Glutamatergic neuron (in vitro differentiated cells): Measurements from ENCODE around the gene ACIN1. TPM values are rescaled to one million over a fixed set of nuclear protein-coding genes. Genes with fewer than 3 reads are reported as not detected.

Experiments
- DNase-seq: peaks from one replicate; pipeline ENCODE4 v3.0.0; 2022
- H3K27ac Mint-ChIP-seq: one replicate; pipeline ENCODE4 v1.8.0; 2020; ENCODE audit warnings: mild to moderate bottlenecking, mixed read lengths, inconsistent platforms; ENCODE audit not compliant: unreplicated experiment
- H3K27me3 Mint-ChIP-seq: one replicate; pipeline ENCODE4 v1.8.0; 2020; ENCODE audit warnings: mild to moderate bottlenecking, moderate library complexity, mixed read lengths, inconsistent platforms; ENCODE audit not compliant: unreplicated experiment
- H3K36me3 Mint-ChIP-seq: one replicate; pipeline ENCODE4 v1.8.0; 2020; ENCODE audit warnings: mild to moderate bottlenecking, mixed read lengths, inconsistent platforms; ENCODE audit not compliant: unreplicated experiment
- H3K4me1 Mint-ChIP-seq: one replicate; pipeline ENCODE4 v1.8.0; 2020; ENCODE audit warnings: mild to moderate bottlenecking, low read depth, mixed read lengths, inconsistent platforms; ENCODE audit not compliant: unreplicated experiment
- H3K4me3 Mint-ChIP-seq: one replicate; pipeline ENCODE4 v1.8.0; 2020; ENCODE audit warnings: mild to moderate bottlenecking, mixed read lengths, inconsistent platforms; ENCODE audit not compliant: unreplicated experiment
- H3K9me3 Mint-ChIP-seq: one replicate; pipeline ENCODE4 v1.8.0; 2020; ENCODE audit warnings: mild to moderate bottlenecking, moderate library complexity, mixed read lengths, inconsistent platforms; ENCODE audit not compliant: unreplicated experiment
- CTCF ChIP-seq: fragments of 200-600 bp; sonication (generic); IDR thresholded peaks from one replicate; pipeline ENCODE4 v1.5.0; 2021; ENCODE audit not compliant: partially characterized antibody, unreplicated experiment
- total RNA-seq: library from RNA; stranded (reverse); fragmentation: NEBNext Ultra II Directional; extraction: Animal tissue kit (Norgen Biotek cat#: 25700); gene quantifications from one replicate; pipeline ENCODE4 v1.2.1, GENCODE V29; 2021; ENCODE audit not compliant: unreplicated experiment

ACIN1 gene
- total RNA-seq, 1 donor from 2014 or later = 341 TPM

DNA sequence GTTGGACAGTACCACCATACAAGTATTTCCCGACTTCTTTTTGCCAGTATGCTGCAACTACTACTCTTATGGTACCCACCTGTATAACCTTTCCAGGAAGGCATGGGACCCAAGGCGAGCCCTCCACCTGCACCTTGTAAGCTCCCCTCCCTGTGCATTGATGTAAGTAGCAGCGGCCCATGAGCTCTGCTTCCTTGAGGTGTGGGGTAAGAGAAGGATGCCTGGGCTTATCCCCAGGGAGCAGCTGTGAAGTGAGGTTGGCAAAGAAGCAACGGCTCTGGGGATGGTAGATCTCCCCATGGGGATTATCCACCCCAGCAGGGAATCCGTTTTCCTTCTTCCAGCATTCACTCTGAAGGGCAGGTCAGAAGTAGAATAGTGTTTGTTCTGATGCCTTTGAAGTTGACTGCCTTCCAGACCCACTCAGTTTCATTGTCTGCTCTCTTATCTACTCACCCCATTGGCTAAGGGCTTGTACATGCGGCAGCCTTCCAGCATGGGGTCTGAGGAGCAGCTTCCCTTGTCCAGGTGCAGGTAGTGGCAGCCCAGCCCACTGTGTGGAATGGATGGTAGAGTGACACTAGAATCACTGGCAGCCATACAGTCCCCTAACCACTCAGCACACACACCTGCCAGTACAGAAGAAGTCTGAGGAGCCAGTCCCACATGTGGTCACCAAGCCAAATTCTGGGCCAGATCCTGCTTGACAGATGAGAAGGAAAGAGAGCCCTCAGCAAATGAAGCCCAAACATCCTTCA, 6.5 kb upstream of the ACIN1 start:
- peaks cover 4% of the 10 kb centered on the region for H3K9me3 Mint-ChIP-seq
- H3K4me1 Mint-ChIP-seq = no peaks in the 10 kb centered on the region
- peaks cover 6% of the 10 kb centered on the region for H3K36me3 Mint-ChIP-seq
- H3K27me3 Mint-ChIP-seq = peaks cover 6% of the 10 kb centered on the region
- H3K4me3 Mint-ChIP-seq = no peak overlapping the region
- no peak for DNase-seq
- H3K27ac Mint-ChIP-seq = no peak overlapping the region
- no peak for TF ChIP-seq CTCF

- H3K27me3 Mint-ChIP-seq = peaks cover 6% of the 10 kb centered on the region
- no peak overlapping the region for H3K27ac Mint-ChIP-seq
- no peaks in the 10 kb centered on the region for H3K36me3 Mint-ChIP-seq
- peaks cover 4% of the 10 kb centered on the region for H3K9me3 Mint-ChIP-seq
- no peak for DNase-seq
- no peaks in the 10 kb centered on the region for H3K4me1 Mint-ChIP-seq
- TF ChIP-seq CTCF = peak; percentile 16
- H3K4me3 Mint-ChIP-seq = no peak overlapping the region
Observed at GRCh38 chr14:23099212-23099861, 4.4 kb upstream of the ACIN1 start.

GRCh38 chr14:23097786-23098185, 2.9 kb upstream of the ACIN1 start:
- Mint-ChIP-seq H3K9me3 (peaks cover 1% of the 10 kb centered on the region), H3K36me3 (no peaks in the 10 kb centered on the region), H3K4me3 (no peak overlapping the region), H3K27ac (no peak overlapping the region), H3K27me3 (peaks cover 4% of the 10 kb centered on the region), H3K4me1 (peaks cover 4% of the 10 kb centered on the region)
- no peak for TF ChIP-seq CTCF
- no peak for DNase-seq

DNA sequence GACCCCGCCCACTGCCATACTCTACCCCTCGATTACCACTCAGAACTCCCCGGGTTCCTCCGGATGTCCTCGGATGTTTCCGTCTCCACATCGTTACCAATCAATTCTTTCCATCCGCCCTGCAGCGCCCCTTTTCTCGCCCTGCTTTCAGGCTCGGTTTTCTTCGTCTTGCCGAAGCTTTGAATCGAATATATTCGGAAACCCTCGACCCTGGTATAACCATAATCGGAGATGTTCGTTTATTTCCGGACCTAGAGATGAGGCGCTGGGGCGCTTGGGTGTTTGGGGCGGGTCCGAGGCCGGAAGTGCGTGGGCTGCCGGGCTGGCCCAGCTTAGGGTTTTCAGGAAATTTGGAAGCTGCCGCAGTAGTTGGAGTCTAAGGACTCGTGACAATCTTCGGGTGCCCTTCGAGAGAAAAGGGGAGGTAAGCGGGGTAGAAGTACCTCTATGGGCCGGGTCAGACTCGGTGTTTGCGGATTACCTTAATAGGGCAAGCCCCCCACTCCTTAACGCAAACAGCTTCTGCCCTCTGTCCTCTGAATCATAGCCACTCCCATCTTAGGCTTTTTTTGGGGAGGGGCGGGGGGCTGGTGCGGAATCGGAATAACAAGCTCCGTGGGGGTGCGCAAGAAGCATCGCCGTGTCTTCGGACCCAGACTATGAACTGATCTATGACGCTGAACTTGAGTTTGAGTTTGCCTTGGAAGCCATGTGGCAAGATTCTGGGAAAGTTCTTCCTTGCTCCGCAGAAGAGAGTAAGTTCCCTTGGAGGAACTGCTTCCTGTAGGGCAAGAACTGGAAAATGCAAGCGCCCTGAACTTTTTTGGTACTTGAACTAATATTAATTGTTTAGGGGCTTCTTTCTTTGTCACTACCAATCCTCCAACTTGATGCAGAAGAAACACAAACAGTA, 516 bp upstream of the ACIN1 start, which contains the start of gene C14orf119:
C14orf119 (plus strand) TSS at position 310 of the 913 bp plus-strand sequence. CDS start 2,154 bp downstream, outside the sequence.
- H3K4me3 Mint-ChIP-seq = no peak within 1 kb of the TSS
- no peaks in the 10 kb centered on the region for H3K9me3 Mint-ChIP-seq
- H3K36me3 Mint-ChIP-seq = no peaks in the 10 kb centered on the region
- H3K27ac Mint-ChIP-seq = no peak within 1 kb of the TSS
- peaks cover 4% of the 10 kb centered on the region for H3K27me3 Mint-ChIP-seq
- no peak for TF ChIP-seq CTCF
- DNase-seq = peak; percentile 100
- peaks cover 4% of the 10 kb centered on the region for H3K4me1 Mint-ChIP-seq
